Activated CD8-positive, alpha-beta T cell treated with anti-CD3 and anti-CD28 coated beads, Interleukin-2, amount 10 ng/mL, durations not matched to agents 7 days and 5 days (primary cell): Measurements from ENCODE around the gene CFI. TPM values are rescaled to one million over a fixed set of nuclear protein-coding genes. Genes with fewer than 3 reads are reported as not detected.

ENCODE experiments used
- ATAC-seq: fragments of 150-1000 bp; cut with Tn5 transposase; one replicate; pipeline ENCODE4 v1.10.0; 2021; ENCODE audit warnings: moderate library complexity
- CTCF ChIA-PET: fragments of 350-600 bp; sonication (Branson Sonifier 250); formaldehyde crosslinking; loops from one replicate; lab custom pipeline; 2021; ENCODE audit warnings: antibody characterized with exemption; lab: Charles Lee
- POLR2A ChIA-PET: fragments of 350-600 bp; sonication (Branson Sonifier 250); formaldehyde crosslinking; loops from one replicate; lab custom pipeline; 2021; ENCODE audit warnings: antibody characterized with exemption; lab: Charles Lee
- DNase-seq: peaks from one replicate; pipeline ENCODE4 v3.0.0-alpha.2; 2020
- H3K27ac Mint-ChIP-seq: one replicate; pipeline ENCODE4 v1.8.0; 2021; ENCODE audit warnings: mild to moderate bottlenecking, mixed read lengths
- H3K27me3 Mint-ChIP-seq: one replicate; pipeline ENCODE4 v1.8.0; 2021; ENCODE audit warnings: low read depth, mixed read lengths
- H3K36me3 Mint-ChIP-seq: one replicate; pipeline ENCODE4 v1.8.0; 2021; ENCODE audit warnings: low read depth, mixed read lengths
- H3K4me1 Mint-ChIP-seq: one replicate; pipeline ENCODE4 v1.8.0; 2021; ENCODE audit warnings: low read depth, mixed read lengths
- H3K4me3 Mint-ChIP-seq: one replicate; pipeline ENCODE4 v1.8.0; 2021; ENCODE audit warnings: mild to moderate bottlenecking, mixed read lengths
- H3K9me3 Mint-ChIP-seq: one replicate; pipeline ENCODE4 v1.8.0; 2022; ENCODE audit warnings: mixed read lengths; ENCODE audit not compliant: insufficient read depth
- total RNA-seq, 2 experiments: library from RNA; stranded (reverse); gene quantifications; one replicate each; pipeline ENCODE4 v1.2.3, GENCODE V29; 2021

Gene CFI
- total RNA-seq = not detected

GRCh38 chr4:109801895-109802319, at the start of gene CFI:
Gene CFI, minus strand, starts transcription at chr4:109801999. Its CDS starts 28 bp downstream, at chr4:109801971.
- ChIA-PET POLR2A (no interaction called here), CTCF (no interaction called here)
- Mint-ChIP-seq H3K4me3 (no peak within 1 kb of the TSS), H3K9me3 (no peaks in the 10 kb centered on the region), H3K4me1 (no peaks in the 10 kb centered on the region), H3K27ac (no peak within 1 kb of the TSS), H3K27me3 (peaks cover 4% of the 10 kb centered on the region), H3K36me3 (no peaks in the 10 kb centered on the region)
- ATAC-seq (no peak), DNase-seq (no peak)

GRCh38 chr4:109850601-109851000, 48.8 kb upstream of the CFI start:
- DNase-seq (no peak), ATAC-seq (no peak)
- H3K4me3 Mint-ChIP-seq = no peak overlapping the region
- H3K27me3 Mint-ChIP-seq = no peaks in the 10 kb centered on the region
- no peaks in the 10 kb centered on the region for H3K36me3 Mint-ChIP-seq
- no peak overlapping the region for H3K27ac Mint-ChIP-seq
- ChIA-PET POLR2A (no interaction called here), CTCF (no interaction called here)
- H3K9me3 Mint-ChIP-seq = no peaks in the 10 kb centered on the region
- no peaks in the 10 kb centered on the region for H3K4me1 Mint-ChIP-seq

- ATAC-seq (no peak), DNase-seq (no peak)
- Mint-ChIP-seq H3K27me3 (no peaks in the 10 kb centered on the region), H3K4me3 (no peak overlapping the region), H3K4me1 (no peaks in the 10 kb centered on the region), H3K27ac (no peak overlapping the region), H3K36me3 (no peaks in the 10 kb centered on the region), H3K9me3 (no peaks in the 10 kb centered on the region)
- POLR2A ChIA-PET = no interaction called here
- CTCF ChIA-PET = no interaction called here
Observed at GRCh38 chr4:109848501-109848900, 46.7 kb upstream of the CFI start.

GRCh38 chr4:109847896-109848442, 46.2 kb upstream of the CFI start, which contains the start of gene LRIT3:
Gene LRIT3, plus strand, starts transcription at chr4:109848107. Its CDS starts 95 bp downstream, at chr4:109848202.
- Mint-ChIP-seq H3K27me3 (no peaks in the 10 kb centered on the region), H3K9me3 (no peaks in the 10 kb centered on the region), H3K27ac (no peak within 1 kb of the TSS), H3K4me1 (no peaks in the 10 kb centered on the region), H3K4me3 (no peak within 1 kb of the TSS), H3K36me3 (no peaks in the 10 kb centered on the region)
- no peak for DNase-seq
- no peak for ATAC-seq
- POLR2A ChIA-PET = no interaction called here
- CTCF ChIA-PET = no interaction called here

GRCh38 chr4:109846395-109847098, 44.7 kb upstream of the CFI start:
- ATAC-seq = no peak

GRCh38 chr4:109836985-109837384, 35.2 kb upstream of the CFI start:
- Mint-ChIP-seq H3K27ac (no peak overlapping the region), H3K36me3 (no peaks in the 10 kb centered on the region), H3K9me3 (no peaks in the 10 kb centered on the region), H3K27me3 (no peaks in the 10 kb centered on the region), H3K4me3 (no peak overlapping the region), H3K4me1 (no peaks in the 10 kb centered on the region)
- ChIA-PET POLR2A (no interaction called here), CTCF (no interaction called here)
- ATAC-seq = no peak
- DNase-seq = no peak

More at GRCh38 chr4:109846395-109847098, 44.7 kb upstream of the CFI start:
- ChIA-PET CTCF (interaction anchor here (0.7 kb wide), 1 partner anchor 991 kb away, joined by 3 read pairs; no protein-coding TSS in a partner anchor), POLR2A (no interaction called here)
- H3K4me1 Mint-ChIP-seq = no peaks in the 10 kb centered on the region
- H3K27me3 Mint-ChIP-seq = no peaks in the 10 kb centered on the region
- H3K9me3 Mint-ChIP-seq = no peaks in the 10 kb centered on the region
- H3K4me3 Mint-ChIP-seq = no peak overlapping the region
- DNase-seq = no peak
- H3K36me3 Mint-ChIP-seq = no peaks in the 10 kb centered on the region
- no peak overlapping the region for H3K27ac Mint-ChIP-seq

- ATAC-seq (no peak), DNase-seq (no peak)
- no peaks in the 10 kb centered on the region for H3K27me3 Mint-ChIP-seq
- POLR2A ChIA-PET = no interaction called here
- H3K4me3 Mint-ChIP-seq = no peak overlapping the region
- H3K27ac Mint-ChIP-seq = no peak overlapping the region
- H3K36me3 Mint-ChIP-seq = no peaks in the 10 kb centered on the region
- CTCF ChIA-PET = no interaction called here
- H3K4me1 Mint-ChIP-seq = no peaks in the 10 kb centered on the region
- H3K9me3 Mint-ChIP-seq = no peaks in the 10 kb centered on the region
Observed at GRCh38 chr4:109833756-109834155, 32.0 kb upstream of the CFI start.

GRCh38 chr4:109827672-109828071, 25.9 kb upstream of the CFI start, which contains the start of gene RRH:
Gene RRH, plus strand, starts transcription at chr4:109827972. Its CDS starts 56 bp downstream, at chr4:109828028.
- H3K4me1 Mint-ChIP-seq = no peaks in the 10 kb centered on the region
- ATAC-seq = no peak
- H3K9me3 Mint-ChIP-seq = no peaks in the 10 kb centered on the region
- no peak for DNase-seq
- no peaks in the 10 kb centered on the region for H3K27me3 Mint-ChIP-seq
- POLR2A ChIA-PET = no interaction called here
- no peak within 1 kb of the TSS for H3K4me3 Mint-ChIP-seq
- H3K27ac Mint-ChIP-seq = no peak within 1 kb of the TSS
- peaks cover 12% of the 10 kb centered on the region for H3K36me3 Mint-ChIP-seq
- CTCF ChIA-PET = interaction anchor here (0.7 to 4.0 kb wide), 8 partner anchors 13 to 685 kb away, joined by 3 to 20 read pairs (median 4); partner anchors contain the start of genes CASP6 and GAR1

GRCh38 chr4:109826719-109827118, 24.9 kb upstream of the CFI start:
- POLR2A ChIA-PET = no interaction called here
- H3K36me3 Mint-ChIP-seq = peaks cover 17% of the 10 kb centered on the region
- no peak overlapping the region for H3K27ac Mint-ChIP-seq
- no peaks in the 10 kb centered on the region for H3K9me3 Mint-ChIP-seq
- no peaks in the 10 kb centered on the region for H3K27me3 Mint-ChIP-seq
- no peaks in the 10 kb centered on the region for H3K4me1 Mint-ChIP-seq
- CTCF ChIA-PET = interaction anchor here (0.7 to 4.0 kb wide), 15 partner anchors 8 to 437 kb away, joined by 3 to 20 read pairs (median 4); partner anchors contain the start of genes CASP6, GAR1 and SEC24B
- DNase-seq (no peak), ATAC-seq (no peak)
- no peak overlapping the region for H3K4me3 Mint-ChIP-seq

- CTCF ChIA-PET = interaction anchor here (1.1 kb wide), 1 partner anchor 17 kb away, joined by 3 read pairs; no protein-coding TSS in a partner anchor
- H3K4me1 Mint-ChIP-seq = peaks cover 35% of the 10 kb centered on the region
- H3K36me3 Mint-ChIP-seq = peaks cover 57% of the 10 kb centered on the region
Observed at GRCh38 chr4:109821185-109821584, 19.4 kb upstream of the CFI start.

GRCh38 chr4:109820563-109820962, 18.8 kb upstream of the CFI start:
- Mint-ChIP-seq H3K27ac (no peak overlapping the region), H3K36me3 (peaks cover 64% of the 10 kb centered on the region), H3K9me3 (no peaks in the 10 kb centered on the region), H3K4me3 (no peak overlapping the region), H3K27me3 (no peaks in the 10 kb centered on the region), H3K4me1 (peaks cover 38% of the 10 kb centered on the region)
- DNase-seq = no peak
- POLR2A ChIA-PET = no interaction called here
- CTCF ChIA-PET = interaction anchor here (1.1 to 2.6 kb wide), 2 partner anchors 16 to 387 kb away, joined by 3 to 9 read pairs; partner anchors contain the start of gene SEC24B
- ATAC-seq = no peak

More at GRCh38 chr4:109821185-109821584, 19.4 kb upstream of the CFI start:
- H3K9me3 Mint-ChIP-seq = no peaks in the 10 kb centered on the region
- POLR2A ChIA-PET = no interaction called here
- H3K27ac Mint-ChIP-seq = no peak overlapping the region
- H3K4me3 Mint-ChIP-seq = no peak overlapping the region
- ATAC-seq (no peak), DNase-seq (no peak)
- H3K27me3 Mint-ChIP-seq = no peaks in the 10 kb centered on the region

- DNase-seq (no peak), ATAC-seq (no peak)
- Mint-ChIP-seq H3K27ac (peak overlapping the region; percentile 14), H3K4me3 (no peak overlapping the region), H3K9me3 (no peaks in the 10 kb centered on the region), H3K36me3 (peaks cover 58% of the 10 kb centered on the region), H3K27me3 (no peaks in the 10 kb centered on the region), H3K4me1 (peaks cover 44% of the 10 kb centered on the region)
- CTCF ChIA-PET = interaction anchor here (2.6 kb wide), 1 partner anchor 385 kb away, joined by 9 read pairs; the partner anchor contains the start of gene SEC24B
- POLR2A ChIA-PET = no interaction called here
Observed at GRCh38 chr4:109818268-109818667, 16.5 kb upstream of the CFI start.
